HepG2 (cell line): ENCODE data around the gene TXN2. TPM values are rescaled to one million over a fixed set of nuclear protein-coding genes. Genes with fewer than 3 reads are reported as not detected.

Experiments
- ATAC-seq: fragments of 200-7000 bp; cut with Tn5 transposase; 3 replicates; pipeline ENCODE4 v1.9.1; 2020; ENCODE audit warnings: mild to moderate bottlenecking, moderate library complexity
- BruUV-seq: library from RNA; stranded (reverse); fragments of 400-500 nt; replicated peaks from 2 replicates; lab custom pipeline; 2021; lab: Mats Ljungman, UMichigan
- CTCF ChIA-PET: fragments of 300-600 bp; formaldehyde crosslinking; extraction: SDS; loops from one replicate; lab custom pipeline; 2021; ENCODE audit warnings: low total read pairs, inconsistent platforms, low intra/inter-chr PET ratio; lab: Yijun Ruan, JAX
- POLR2A ChIA-PET: fragments of 350-600 bp; sonication (Branson Sonifier 250); formaldehyde crosslinking; loops from one replicate; lab custom pipeline; 2020; ENCODE audit warnings: antibody characterized with exemption, inconsistent platforms; lab: Yijun Ruan, JAX
- DNase-seq: peaks from one replicate; pipeline ENCODE4 v3.0.0-alpha.2; 2015; ENCODE audit warnings: low spot score
- FAIRE-seq: peaks from 3 replicates; lab custom pipeline; 2011; peaks lifted over from hg19 to GRCh38; lab: Jason Lieb, UNC
- H2AFZ ChIP-seq: one replicate; pipeline ENCODE4 v1.6.1; 2011; ENCODE audit warnings: low read length, inconsistent platforms
- H3K27ac ChIP-seq: fragments of 300-600 bp; 3 replicates; pipeline ENCODE4 v1.8.0; 2011; ENCODE audit warnings: mixed run types, mild to moderate bottlenecking, mixed read lengths, low read length, inconsistent platforms; ENCODE audit not compliant: insufficient read depth; ENCODE audit errors: extremely low read length
- H3K27me3 ChIP-seq, 2 experiments: fragments of 200-600 bp in 1 of 2; 2 replicates in 1 of 2; 3 replicates in 1 of 2; pipeline versions ENCODE4 v1.6.0 to v1.8.0; 2011; ENCODE audit warnings: low read length in 2 of 2, mild to moderate bottlenecking in 2 of 2, moderate library complexity in 2 of 2, inconsistent platforms in 1 of 2; ENCODE audit not compliant: insufficient read depth in 2 of 2, control insufficient read depth in 1 of 2
- H3K36me3 ChIP-seq, 2 experiments: fragments of 200-600 bp in 1 of 2; replicated peaks in 1 of 2; 2 replicates in 1 of 2; 3 replicates in 1 of 2; pipeline versions ENCODE4 v1.5.1 to v1.8.0; 2011; ENCODE audit warnings: low read length in 2 of 2, inconsistent platforms in 1 of 2; ENCODE audit not compliant: insufficient read depth in 2 of 2, control insufficient read depth in 1 of 2
- H3K4me1 ChIP-seq: 2 replicates; pipeline ENCODE4 v1.5.1; 2012; ENCODE audit warnings: low read length, inconsistent platforms; ENCODE audit not compliant: insufficient read depth
- H3K4me2 ChIP-seq: 2 replicates; pipeline ENCODE4 v1.6.0; 2011; ENCODE audit warnings: low read depth, low read length, inconsistent platforms
- H3K4me3 ChIP-seq, 3 experiments: fragments of 200-600 bp in 1 of 3; sonication (generic), shearing (Covaris generic) in 1 of 3; replicated peaks in 1 of 3; 2 replicates each; pipeline ENCODE4 v1.5.1; 2011 to 2016; ENCODE audit warnings: low read length in 3 of 3, inconsistent platforms in 2 of 3, low read depth in 2 of 3, mild to moderate bottlenecking in 2 of 3, control low read depth in 1 of 3, mixed read lengths in 1 of 3; ENCODE audit not compliant: insufficient read depth in 1 of 3
- H3K79me2 ChIP-seq: one replicate; pipeline ENCODE4 v1.6.1; 2011; ENCODE audit warnings: low read length, inconsistent platforms; ENCODE audit not compliant: insufficient read depth
- H3K9ac ChIP-seq: 2 replicates; pipeline ENCODE4 v1.6.0; 2011; ENCODE audit warnings: mild to moderate bottlenecking, low read depth, low read length, inconsistent platforms; ENCODE audit not compliant: insufficient read depth
- H3K9me3 ChIP-seq: 2 replicates; pipeline ENCODE4 v1.5.1; 2012; ENCODE audit warnings: mild to moderate bottlenecking, low read length
- H4K20me1 ChIP-seq: 2 replicates; pipeline ENCODE4 v1.6.0; 2011; ENCODE audit warnings: inconsistent platforms, mild to moderate bottlenecking, low read length, moderate library complexity; ENCODE audit not compliant: insufficient read depth
- ATM ChIP-seq: fragments of 450-650 bp; IDR thresholded peaks from 2 replicates; pipeline ENCODE4 v1.7.1; 2017; ENCODE audit warnings: mild to moderate bottlenecking, borderline replicate concordance
- CC2D1A ChIP-seq: sonication (generic); formaldehyde crosslinking; IDR thresholded peaks from 2 replicates; pipeline ENCODE4 v1.8.1; 2023; ENCODE audit warnings: mild to moderate bottlenecking, missing genetic modification reagents
- CTCF ChIP-seq: sonication (generic); formaldehyde crosslinking; IDR thresholded peaks from 2 replicates; pipeline ENCODE4 v1.5.0; 2020; ENCODE audit warnings: mild to moderate bottlenecking, missing genetic modification reagents, moderate library complexity
- HBP1 ChIP-seq: IDR thresholded peaks from 2 replicates; pipeline ENCODE4 v1.6.1; 2016; ENCODE audit warnings: low read depth, control low read depth
- ISX ChIP-seq: sonication (generic); formaldehyde crosslinking; conservative IDR thresholded peaks from 2 replicates; pipeline ENCODE4 v1.5.0; 2020; ENCODE audit warnings: missing genetic modification reagents
- RBFOX2 ChIP-seq: fragments of 200-400 bp; formaldehyde crosslinking; IDR thresholded peaks from 2 replicates; pipeline ENCODE4 v1.6.1; 2017; ENCODE audit warnings: low read depth, mild to moderate bottlenecking, low read length
- RBM22 ChIP-seq: fragments of 200-400 bp; formaldehyde crosslinking; optimal IDR thresholded peaks from 2 replicates; pipeline ENCODE3; 2017; ENCODE audit warnings: mild to moderate bottlenecking, low read length, moderate library complexity
- REPIN1 ChIP-seq: sonication (generic); formaldehyde crosslinking; IDR thresholded peaks from 2 replicates; pipeline ENCODE4 v1.8.0; 2022; ENCODE audit warnings: missing genetic modification reagents, low read depth, mild to moderate bottlenecking, borderline replicate concordance
- SMC3 ChIP-seq: IDR thresholded peaks from 2 replicates; pipeline ENCODE4 v1.6.1; 2011; ENCODE audit warnings: low read length, improper control_type of control experiment
- STAG1 ChIP-seq: sonication (generic); formaldehyde crosslinking; IDR thresholded peaks from 2 replicates; pipeline ENCODE4 v1.4.0; 2020; ENCODE audit warnings: missing genetic modification reagents
- TBL1XR1 ChIP-seq: fragments of 150-350 bp; IDR thresholded peaks from 2 replicates; pipeline ENCODE4 v1.6.1; 2014; ENCODE audit warnings: borderline replicate concordance, low read length; ENCODE audit not compliant: partially characterized antibody
- TEAD3 ChIP-seq: optimal IDR thresholded peaks from 2 replicates; pipeline ENCODE3; 2016; ENCODE audit warnings: borderline replicate concordance
- THAP9 ChIP-seq: sonication (generic); formaldehyde crosslinking; IDR thresholded peaks from 2 replicates; pipeline ENCODE4; 2020; ENCODE audit warnings: missing genetic modification reagents, mild to moderate bottlenecking, borderline replicate concordance
- ZNF414 ChIP-seq: sonication (generic); formaldehyde crosslinking; IDR thresholded peaks from 2 replicates; pipeline ENCODE4 v1.5.0; 2020; ENCODE audit warnings: missing genetic modification reagents
- ZNF605 ChIP-seq: sonication (generic); formaldehyde crosslinking; IDR thresholded peaks from 2 replicates; pipeline ENCODE4 v1.8.0; 2022; ENCODE audit warnings: mild to moderate bottlenecking, missing genetic modification reagents
- WGBS: methylation state at CpG from one replicate; pipeline ENCODE4 v1.1.6; 2017; ENCODE audit warnings: low lambda C conversion rate; 5-methylcytosine and 5-hydroxymethylcytosine counted together
- in situ Hi-C: cut with HindIII; loops from 2 replicates; pipeline ENCODE4 v1.10.0; 2017; ENCODE audit warnings: low pct_unique_long_range_greater_than_20kb; ENCODE audit not compliant: extremely low pct_ligation_motif_present
- intact Hi-C: fragments of 100-400 bp; cut with micrococcal nuclease; formaldehyde crosslinking; loops from one replicate; pipeline ENCODE4 v1.10.0; 2022; ENCODE audit not compliant: unreplicated experiment
- polyA plus RNA-seq, 8 experiments: library from polyadenylated mRNA; depleted of rRNA in 3 of 8; stranded (reverse) in 7 of 8; unstranded in 1 of 8; fragments of >200 nt; fragmentation: Illumina TruSeq in 4 of 8; extraction: Trizol in 4 of 8; gene quantifications; 2 replicates each; pipeline versions ENCODE4 v1.2.1 to v1.2.3, GENCODE V29; 2011 to 2016; ENCODE audit warnings: low read depth in 4 of 8, missing spikeins in 1 of 8, mixed read lengths in 1 of 8; ENCODE audit not compliant: insufficient read depth in 1 of 8
- total RNA-seq, 5 experiments: library from RNA; depleted of rRNA; stranded (reverse); fragments of >200 nt; fragmentation: Illumina TruSeq; extraction: Trizol; gene quantifications; 2 replicates each; pipeline ENCODE4 v1.2.3, GENCODE V29; 2016; ENCODE audit warnings: low read depth in 1 of 5

Gene TXN2
- total and polyA plus RNA-seq, 2 of the 13 experiments (the other 11 are each of a cell fraction or from before 2014, with no cell fraction given): 41.4 to 109 TPM

GRCh38 chr22:36510966-36511881 lies 29.8 kb upstream of the TXN2 start:
- intact Hi-C loops (no loop called here), in situ Hi-C loops (no loop called here)
- Histone ChIP-seq H3K79me2 (no peaks in the 10 kb centered on the region), H3K9ac (no peak overlapping the region), H3K27ac (no peak overlapping the region), H4K20me1 (0 out of 2 replicates have a peak, but pooled peaks cover 2% of the 10 kb centered on the region), H3K36me3 (peaks cover 25 to 54% of the 10 kb centered on the region in 2 experiments), H3K27me3 (no peaks in the 10 kb centered on the region), H3K4me3 (no peak overlapping the region), H3K4me2 (no peak overlapping the region), H3K9me3 (no peaks in the 10 kb centered on the region), H2AFZ (no peak overlapping the region), H3K4me1 (peaks cover 14% of the 10 kb centered on the region)
- CTCF ChIA-PET: no interaction called here
- ATAC-seq: peak; percentile 50
- peak; percentile 54 for DNase-seq
- TF ChIP-seq CC2D1A (CRISPR knock-in tag) (no peak), ISX (CRISPR knock-in tag) (no peak), ZNF605 (CRISPR knock-in tag) (no peak), ZNF414 (CRISPR knock-in tag) (no peak), STAG1 (CRISPR knock-in tag) (peak; percentile 19; the same call in 1 of the 2 replicates), TEAD3 (peak; percentile 25), TBL1XR1 (no peak), HBP1 (CRISPR knock-in tag) (no peak), RBFOX2 (0 out of 2 replicates have a peak, but pooled peaks have one; percentile 27), THAP9 (CRISPR knock-in tag) (no peak), REPIN1 (CRISPR knock-in tag) (no peak), CTCF (CRISPR knock-in tag) (peak; percentile 49), RBM22 (peak; percentile 22), SMC3 (peak; percentile 8; the same call in 1 of the 2 replicates), ATM (no peak)
- BruUV-seq: no TSS peak
- FAIRE-seq: peak; percentile 70
- WGBS: 87% methylated on average over 17 of the region's 17 CpGs
- POLR2A ChIA-PET: interaction anchor here (1.2 to 3.4 kb wide), 4 partner anchors 11 to 30 kb away, joined by 3 to 18 read pairs (median 7); partner anchors contain the start of genes EIF3D and TXN2
